GOT3 (cell line): Measurements from ENCODE around the gene SLC66A2.

Experiments used
- DNase-seq: peaks from one replicate; lab custom pipeline; 2025; ENCODE audit warnings: mixed read lengths; lab: John Stamatoyannopoulos, UW

Gene SLC66A2

GRCh38 chr18:79903071-79903635 is 48.3 kb downstream of the SLC66A2 start:
- DNase-seq = no peak

- no peak for DNase-seq
These were observed 48.8 kb downstream of the SLC66A2 start for GRCh38 chr18:79902640-79903039.

- DNase-seq = no peak
These were observed 49.4 kb downstream of the SLC66A2 start for GRCh38 chr18:79902075-79902474.

- no peak for DNase-seq
These were observed 49.8 kb downstream of the SLC66A2 start for GRCh38 chr18:79901665-79902064.

- DNase-seq = no peak
These were observed 50.6 kb downstream of the SLC66A2 start for GRCh38 chr18:79900610-79901570.

GRCh38 chr18:79899609-79900445 is 51.6 kb downstream of the SLC66A2 start:
- DNase-seq = no peak

GRCh38 chr18:79898952-79899608 is 52.4 kb downstream of the SLC66A2 start:
- no peak for DNase-seq

GRCh38 chr18:79897940-79898625 is 53.4 kb downstream of the SLC66A2 start:
- no peak for DNase-seq

GRCh38 chr18:79896738-79897137 is 54.7 kb downstream of the SLC66A2 start:
- DNase-seq = no peak

GRCh38 chr18:79890674-79891073 is 60.8 kb downstream of the SLC66A2 start:
- no peak for DNase-seq

GRCh38 chr18:79889569-79889968 is 61.9 kb downstream of the SLC66A2 start:
- no peak for DNase-seq

GRCh38 chr18:79888016-79888415 is 63.4 kb downstream of the SLC66A2 start:
- no peak for DNase-seq

- no peak for DNase-seq
These were observed 64.1 kb downstream of the SLC66A2 start for GRCh38 chr18:79887181-79888000.

- no peak for DNase-seq
These were observed 66.3 kb downstream of the SLC66A2 start for GRCh38 chr18:79884963-79885728.

GRCh38 chr18:79884294-79884962 is 67.0 kb downstream of the SLC66A2 start:
- no peak for DNase-seq

- no peak for DNase-seq
These were observed 67.8 kb downstream of the SLC66A2 start for GRCh38 chr18:79883461-79884293.

- no peak for DNase-seq
These were observed 68.8 kb downstream of the SLC66A2 start for GRCh38 chr18:79882522-79883241.
